HT-29 (cell line): Measurements from ENCODE around the gene OVCA2. TPM values are rescaled to one million over a fixed set of nuclear protein-coding genes. Genes with fewer than 3 reads are reported as not detected.

Source experiments
- DNase-seq: peaks from one replicate; pipeline ENCODE4 v3.0.0-alpha.2; 2015; ENCODE audit warnings: low spot score
- total RNA-seq: library from RNA; depleted of rRNA; stranded (reverse); fragments of >200 nt; shearing (Covaris generic); gene quantifications from 2 replicates; pipeline ENCODE4 v1.2.3, GENCODE V29; 2014

OVCA2 gene
- total RNA-seq, 1 experiment from 2014 or later: 56.8 TPM

DNA sequence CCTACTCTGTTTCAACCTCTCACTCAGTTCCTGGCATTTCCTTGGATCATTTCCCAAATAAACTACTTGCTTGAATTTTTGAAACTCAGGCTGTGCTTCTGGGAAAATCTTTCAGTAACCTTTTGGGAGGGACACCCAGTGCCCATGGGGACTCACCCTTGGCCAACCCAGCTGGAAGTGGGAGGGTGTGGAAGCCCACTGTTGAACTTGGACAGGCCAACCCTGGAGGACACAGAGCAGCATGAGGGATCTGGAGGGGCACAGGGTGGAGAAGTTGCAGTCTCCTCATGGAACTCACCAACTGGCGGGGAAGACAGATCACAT lies 27.9 kb upstream of the OVCA2 start:
- no peak for DNase-seq

DNA sequence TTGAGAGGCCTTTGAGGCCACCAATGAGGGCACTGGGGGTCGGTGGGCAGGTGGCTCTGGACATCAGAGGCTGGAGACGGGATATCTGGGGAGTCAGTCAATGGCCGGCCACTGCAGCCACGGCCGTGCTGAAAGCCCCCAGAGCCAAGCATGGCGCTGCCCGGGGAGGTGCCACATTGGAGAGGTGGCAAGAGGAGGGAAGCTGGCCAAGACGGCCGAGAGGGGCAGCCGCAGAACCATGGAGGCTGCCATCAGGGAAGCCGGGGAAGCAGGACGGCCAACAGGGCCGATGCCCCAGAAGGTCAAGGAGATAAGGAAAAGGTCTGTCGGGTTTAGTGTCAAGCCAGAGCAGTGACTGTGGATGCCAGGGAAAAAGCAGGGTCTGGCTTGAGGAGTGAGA lies 26.5 kb upstream of the OVCA2 start:
- DNase-seq: no peak

DNA sequence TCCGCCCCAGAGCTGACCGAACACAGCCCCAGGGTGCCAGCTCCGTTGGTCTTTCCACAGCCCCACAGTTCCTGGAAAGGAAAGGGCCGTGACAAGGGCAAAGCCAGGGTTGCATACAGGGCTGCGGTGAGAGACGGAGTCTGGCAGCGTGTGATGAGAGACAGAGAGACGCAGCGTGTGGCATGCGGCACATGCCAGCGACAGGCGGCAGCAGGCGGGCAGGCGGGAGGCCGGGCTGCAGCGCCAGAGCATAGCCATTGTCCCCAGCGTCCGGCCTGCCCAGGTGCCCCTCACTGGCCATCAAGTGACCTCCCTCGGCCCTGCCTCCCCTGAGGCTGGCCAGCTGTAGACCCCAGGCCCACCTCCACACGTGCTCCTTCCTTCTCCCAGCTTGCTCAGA lies 25.3 kb upstream of the OVCA2 start:
- no peak for DNase-seq

GRCh38 chr17:2017274-2017941 lies 24.4 kb upstream of the OVCA2 start:
- DNase-seq: no peak

DNA sequence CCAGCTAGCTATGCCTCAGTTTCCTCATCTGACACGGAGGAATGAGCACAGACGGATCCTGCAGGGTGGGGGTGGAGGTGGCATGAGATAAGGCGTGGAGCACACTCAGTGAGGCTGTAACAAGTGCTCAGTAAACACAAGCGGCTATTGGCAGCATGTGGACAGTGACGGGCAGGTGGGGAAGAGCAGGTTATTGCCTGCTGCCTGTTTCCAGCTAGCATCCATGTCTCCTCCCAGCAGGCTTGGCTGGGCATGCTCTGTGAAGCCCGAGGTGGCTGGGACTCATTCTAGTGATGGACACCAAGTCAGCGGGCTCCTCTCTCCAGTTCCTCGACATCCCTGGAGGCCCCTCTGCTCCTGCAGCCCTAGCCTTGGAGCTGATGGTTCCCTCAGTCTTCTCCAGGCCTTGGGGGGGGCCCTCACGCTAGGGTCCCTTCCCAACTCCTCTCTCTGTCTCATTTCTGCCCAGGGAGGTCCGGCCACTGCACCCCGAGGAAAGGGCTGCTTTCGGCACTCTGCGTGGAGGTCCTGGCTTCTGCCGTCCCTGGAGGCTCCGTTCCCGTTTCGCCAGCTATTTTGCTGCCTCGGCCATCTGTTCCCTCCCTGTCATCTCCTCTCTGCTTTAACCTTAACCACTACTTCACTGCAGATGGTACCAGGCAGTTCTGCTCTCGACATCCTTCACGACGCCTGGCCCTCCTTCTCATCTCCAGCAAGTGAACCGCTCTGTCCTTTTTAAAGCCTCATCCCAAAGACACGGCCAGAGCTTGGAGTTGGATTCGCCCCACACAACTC lies 22.9 kb upstream of the OVCA2 start:
- no peak for DNase-seq

- no peak for DNase-seq
These were observed 22.1 kb upstream of the OVCA2 start for GRCh38 chr17:2019723-2020122.

DNA sequence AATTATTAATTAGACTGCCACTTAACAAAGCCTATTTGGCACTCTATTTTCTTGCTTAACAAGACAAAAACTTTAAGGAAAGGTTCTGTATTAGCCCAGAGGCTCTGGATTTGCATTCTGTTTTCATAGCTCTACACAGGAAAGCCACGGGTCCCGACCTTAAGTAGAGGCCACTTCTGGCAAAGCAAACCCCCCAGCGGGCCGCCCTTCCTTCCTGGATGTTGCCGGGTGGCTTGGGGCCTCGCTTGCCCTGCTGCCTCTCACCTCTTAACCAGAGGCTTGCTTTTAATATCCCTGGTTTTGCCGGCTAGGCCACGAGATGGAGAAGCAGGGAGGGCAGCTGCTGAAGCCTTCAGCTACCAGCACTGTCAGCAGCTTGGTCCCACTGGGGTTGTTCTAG lies 21.1 kb upstream of the OVCA2 start:
- no peak for DNase-seq

GRCh38 chr17:2022647-2023240 lies 19.1 kb upstream of the OVCA2 start:
- DNase-seq: no peak

DNA sequence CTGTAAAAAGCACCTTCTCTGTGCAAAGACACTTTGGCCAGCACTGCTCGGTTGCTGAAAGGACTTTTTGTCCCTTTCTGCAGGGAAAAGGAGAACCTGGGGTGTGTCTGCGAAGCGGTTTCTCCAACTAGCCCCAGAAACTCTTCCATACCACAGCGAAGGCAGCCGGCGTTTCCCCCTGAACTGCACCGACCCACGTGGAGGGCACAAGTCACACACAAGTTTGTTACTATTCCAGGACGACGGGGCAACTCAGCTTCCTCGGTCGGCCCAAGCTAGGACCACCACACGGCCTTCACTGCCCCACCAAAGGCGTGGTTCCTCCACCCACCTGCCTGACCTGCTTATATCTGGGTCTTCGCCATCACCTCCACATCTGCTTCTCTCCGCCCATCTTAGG lies 18.6 kb upstream of the OVCA2 start:
- no peak for DNase-seq

GRCh38 chr17:2023692-2024571 lies 17.9 kb upstream of the OVCA2 start:
- DNase-seq: no peak

DNA sequence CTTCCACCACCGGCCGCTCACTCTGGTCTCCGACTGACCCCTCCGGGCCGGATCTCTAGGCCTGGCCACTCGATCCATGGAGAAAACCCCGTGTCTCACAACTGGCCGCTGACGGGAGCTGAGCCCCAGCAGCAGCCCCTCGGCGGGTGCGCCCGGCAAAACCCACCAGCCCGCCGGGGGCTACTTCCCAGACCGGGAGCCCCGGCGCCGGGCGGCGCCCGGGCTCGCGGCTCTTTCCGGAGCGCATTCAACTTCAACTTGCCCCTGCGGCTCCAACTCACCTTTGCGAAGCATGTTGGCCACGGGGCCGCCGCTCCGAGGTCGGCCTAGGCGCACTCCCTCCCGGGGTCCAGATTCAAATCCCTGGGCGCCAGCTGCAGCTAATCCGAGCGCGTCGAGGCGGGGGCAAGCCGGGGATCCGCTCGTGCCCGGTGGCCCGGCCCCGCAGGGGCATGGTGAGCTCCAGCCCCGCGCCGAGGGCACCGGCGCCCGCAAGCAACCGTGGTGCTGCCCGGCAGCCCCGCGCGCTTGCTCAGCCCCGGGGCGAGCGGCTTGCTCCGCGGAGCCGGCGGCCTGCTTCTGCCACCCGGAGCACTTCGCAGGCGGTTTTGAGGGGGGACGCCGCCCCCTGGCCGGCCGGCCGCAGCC lies 17.1 kb upstream of the OVCA2 start:
- no peak for DNase-seq

DNA sequence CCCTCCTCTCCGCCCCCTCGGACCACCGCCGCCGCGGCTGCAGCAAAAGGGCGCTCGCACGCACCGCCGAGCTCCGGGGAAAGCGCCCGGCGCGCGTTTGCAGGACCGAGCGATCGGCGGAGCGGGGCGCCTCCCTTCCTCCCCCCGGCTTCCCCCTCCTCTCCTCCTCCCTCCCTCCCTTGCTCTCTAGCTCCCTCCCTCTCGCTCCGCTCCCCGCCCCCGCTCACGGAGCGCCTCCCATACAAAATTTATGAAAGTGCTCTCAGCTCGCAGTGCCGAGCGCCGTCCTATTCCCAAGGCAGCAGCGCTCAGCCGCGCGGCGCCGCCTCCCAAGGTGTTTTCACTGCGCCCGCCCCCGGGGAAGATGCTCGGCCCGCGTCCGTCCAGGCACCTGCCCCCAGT lies 16.6 kb upstream of the OVCA2 start, which contains the start of gene RTN4RL1:
TSS of gene RTN4RL1 (minus strand) at position 115 of the 402 bp plus-strand sequence. CDS start 469 bp downstream, outside the sequence.
- no peak for DNase-seq

GRCh38 chr17:2025622-2026309 lies 16.1 kb upstream of the OVCA2 start:
- peak; percentile 45 for DNase-seq

- no peak for DNase-seq
These were observed 14.1 kb upstream of the OVCA2 start for GRCh38 chr17:2027528-2028233.

DNA sequence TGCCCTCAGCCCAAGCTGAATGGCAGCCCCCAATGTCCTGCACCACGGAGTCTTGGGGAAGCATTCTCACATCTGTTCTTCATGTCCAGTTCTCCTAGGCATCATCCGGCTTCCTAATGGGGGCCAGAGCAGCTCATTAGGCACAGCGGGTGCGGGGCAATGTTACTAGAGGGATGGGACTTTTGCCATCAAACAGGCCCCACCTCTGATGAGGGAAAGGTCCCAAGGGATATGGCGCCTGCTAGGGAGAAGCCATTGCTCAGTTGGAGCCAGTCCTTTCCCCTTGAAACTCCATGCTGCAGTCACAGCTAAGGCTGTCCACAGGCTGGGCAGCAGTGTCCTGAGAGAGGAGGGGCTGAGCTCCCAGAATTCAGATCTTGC lies 13.6 kb upstream of the OVCA2 start:
- no peak for DNase-seq

- no peak for DNase-seq
These were observed 13.1 kb upstream of the OVCA2 start for GRCh38 chr17:2028737-2029136.

GRCh38 chr17:2029911-2030778 lies 11.7 kb upstream of the OVCA2 start, which contains the start of gene DPH1:
TSS of gene DPH1 (plus strand) at chr17:2030153. CDS start at chr17:2030170, 17 bp downstream.
- DNase-seq: peak; percentile 83

DNA sequence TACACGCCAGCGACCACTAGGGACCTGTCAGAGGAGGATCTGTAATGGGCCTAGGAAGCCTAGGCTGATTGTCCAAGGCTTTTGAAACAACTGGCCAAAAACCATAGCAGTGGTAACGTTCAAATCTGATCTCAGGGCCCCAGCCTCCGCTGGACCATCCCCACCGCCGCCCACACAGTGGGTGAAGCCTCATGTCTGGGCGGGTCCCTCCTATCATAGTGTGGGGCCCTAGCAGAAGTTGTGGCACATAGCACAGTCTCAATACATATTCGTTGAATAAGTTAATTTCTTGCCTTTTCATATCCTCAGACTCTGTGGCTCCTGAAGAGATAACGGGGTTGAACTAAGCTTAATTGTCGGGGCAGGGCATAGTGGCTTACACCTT lies 11.1 kb upstream of the OVCA2 start:
- DNase-seq: no peak

DNA sequence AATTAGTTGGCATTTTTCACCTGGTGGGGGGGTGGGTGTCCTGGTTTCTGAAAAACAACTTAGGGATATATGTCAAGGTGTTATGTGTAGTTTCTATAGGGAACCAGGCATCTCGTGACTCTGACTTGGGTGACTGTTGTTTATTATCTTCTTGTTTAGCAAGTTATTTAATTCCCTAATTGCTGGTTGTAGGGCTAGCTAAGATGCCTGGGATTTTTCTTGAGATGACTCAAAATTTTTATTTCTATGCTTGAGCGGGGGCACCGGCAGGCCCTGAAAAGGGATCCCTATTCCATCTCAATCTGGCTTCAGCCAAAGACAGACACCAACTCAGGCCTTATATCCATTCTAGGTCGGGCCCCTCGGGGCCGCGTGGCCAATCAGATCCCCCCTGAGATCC lies 8.7 kb upstream of the OVCA2 start:
- DNase-seq: no peak
